A549 treated with AZD9567 at 1 μM for 4 hours (cell line): Measurements from ENCODE around the gene ACP3. TPM values are rescaled to one million over a fixed set of nuclear protein-coding genes. Genes with fewer than 3 reads are reported as not detected.

Experiments
- total RNA-seq: library from RNA; stranded (reverse); fragments of 200-300 nt; extraction: Qiagen RNA extraction; gene quantifications from 5 replicates; pipeline ENCODE4 v1.2.3, GENCODE V29; 2022; ENCODE audit not compliant: insufficient read depth

Gene ACP3
- 0.06 TPM in 2 of 5 replicates, not detected in the others for total RNA-seq

GRCh38 chr3:132317229-132317948 is at the start of gene ACP3:
Gene ACP3 (plus strand): TSS chr3:132317407. CDS start chr3:132317457, 50 bp downstream.

Other genes with a start within 250 kb of the ACP3 start
- gene DNAJC13, start 100.1 kb downstream of the ACP3 start, total RNA-seq: 10.7 to 14.3 TPM (median 13.1 TPM) in 5 replicates